Activated naive CD4-positive, alpha-beta T cell treated with anti-CD3 and anti-CD28 coated beads, Interleukin-2, amount 50 U/mL, for 16 hours (primary cell): ENCODE measurements around the gene CYP4F3.
"Not testable (repeated sequence)": the region's sequence is repeated elsewhere in the genome, so short reads cannot be mapped to it uniquely, and the experiment has no call there.

Experiments used
- DNase-seq: peaks from one replicate; pipeline ENCODE4 v3.0.0-alpha.2; 2020

CYP4F3 gene

DNA sequence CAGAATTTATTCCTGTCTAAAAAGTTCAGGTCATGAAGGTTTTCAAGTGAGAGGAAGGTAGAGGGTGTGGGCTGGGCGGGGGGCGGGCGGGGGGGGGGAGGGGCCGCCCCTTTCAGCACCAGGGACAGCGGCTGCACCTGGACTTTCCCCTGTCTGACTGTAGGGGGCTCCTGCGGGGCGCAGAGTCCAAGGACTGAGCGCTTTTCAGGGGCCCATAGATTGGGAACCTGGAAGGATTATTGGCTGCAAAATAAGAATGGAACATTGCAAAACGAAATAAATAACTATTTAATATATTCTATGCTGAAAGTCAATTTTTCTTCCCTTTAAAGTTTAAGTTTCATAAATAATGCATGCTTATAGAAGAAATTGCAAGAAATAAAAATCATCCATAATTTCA, 8.9 kb upstream of the CYP4F3 start:
- no peak for DNase-seq

DNA sequence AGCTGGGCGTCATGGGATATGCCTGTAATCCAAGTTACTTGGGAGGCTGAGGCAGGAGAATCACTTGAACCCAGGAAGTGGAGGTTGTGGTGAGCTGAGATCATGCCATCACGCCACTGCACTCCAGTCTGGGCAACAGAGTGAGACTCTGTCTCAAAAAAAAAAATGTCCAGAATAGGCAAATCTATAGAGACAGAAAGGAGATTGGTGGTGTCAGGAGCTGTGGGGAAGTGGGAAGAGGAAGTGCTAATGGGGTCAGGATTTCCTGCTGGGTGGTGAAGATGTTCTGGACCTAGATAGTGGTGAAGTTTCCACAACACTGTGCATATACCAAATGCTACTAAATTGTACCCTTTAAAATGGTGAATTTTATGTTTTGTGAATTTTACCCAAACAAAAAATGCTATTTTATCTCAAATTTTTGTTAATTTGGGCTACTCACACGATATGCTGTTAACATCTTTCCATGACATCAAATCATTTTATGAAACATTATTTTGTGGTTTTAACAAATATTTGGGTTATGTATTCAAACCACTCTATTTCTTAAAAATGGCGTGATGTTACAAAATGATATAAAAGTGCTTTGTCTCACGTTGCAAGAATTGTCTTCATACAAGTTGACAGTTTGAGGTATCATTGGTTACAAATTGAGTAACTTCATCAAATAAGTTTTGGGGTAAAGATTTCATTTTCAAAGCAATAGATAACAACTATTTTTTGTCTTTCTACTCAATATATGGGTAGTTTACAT, 7.4 kb upstream of the CYP4F3 start:
- no peak for DNase-seq

DNA sequence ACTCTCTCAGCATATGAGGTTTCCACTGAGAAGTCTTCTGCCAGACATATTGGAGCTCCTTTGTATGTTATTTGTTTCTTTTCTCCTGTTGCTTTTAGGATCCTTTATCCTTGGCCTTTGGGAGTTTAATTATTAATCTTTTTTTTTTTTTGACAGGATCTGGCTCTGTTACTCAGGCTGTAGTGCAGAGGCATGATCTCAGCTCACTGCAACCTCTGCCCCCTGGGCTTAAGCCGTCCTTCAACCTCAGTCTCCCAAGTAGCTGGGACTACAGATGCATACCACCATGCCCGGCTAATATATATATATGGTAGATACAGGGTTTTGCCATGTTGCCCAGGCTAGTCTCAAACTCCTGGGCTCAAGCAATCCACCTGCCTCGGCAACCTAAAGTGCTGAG, 6.6 kb upstream of the CYP4F3 start:
- DNase-seq, result no peak

DNA sequence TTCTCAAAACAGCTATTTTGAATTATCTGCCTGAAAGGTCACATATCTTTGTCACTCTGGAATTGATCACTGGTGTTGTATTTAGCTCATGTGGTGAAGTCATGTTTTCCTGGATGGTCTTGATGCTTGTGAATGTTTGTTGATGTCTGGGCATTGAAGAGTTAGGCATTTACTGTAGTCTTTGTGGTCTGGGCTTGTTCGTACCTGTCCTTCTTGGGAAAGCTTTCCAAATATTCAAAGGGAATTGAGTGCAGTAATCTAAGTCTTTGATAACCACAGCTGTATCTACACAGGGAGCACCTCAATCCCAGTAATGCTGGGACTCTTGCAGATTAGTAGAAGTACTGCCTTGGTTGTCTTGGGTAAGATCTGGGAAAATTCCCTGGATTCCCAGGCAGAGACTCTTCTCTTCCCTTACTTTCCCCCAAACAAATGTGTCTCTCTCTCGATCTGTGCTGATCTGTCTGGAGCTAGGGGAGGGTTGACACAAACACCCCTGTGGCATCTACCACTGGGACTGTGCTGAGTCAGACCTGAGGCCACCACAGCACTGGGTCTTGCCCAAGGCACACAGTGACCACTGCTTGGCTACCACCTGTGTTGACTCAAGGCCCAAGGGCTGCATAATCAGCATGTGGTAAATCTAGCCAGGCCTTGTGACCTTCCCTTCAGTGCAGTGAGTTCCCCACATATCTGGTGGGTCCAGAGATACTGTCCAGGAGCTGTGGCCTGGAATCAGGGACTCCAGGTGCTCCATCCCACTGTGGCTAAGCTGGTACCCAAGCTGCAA, 5.5 kb upstream of the CYP4F3 start:
- DNase-seq, result no peak

DNA sequence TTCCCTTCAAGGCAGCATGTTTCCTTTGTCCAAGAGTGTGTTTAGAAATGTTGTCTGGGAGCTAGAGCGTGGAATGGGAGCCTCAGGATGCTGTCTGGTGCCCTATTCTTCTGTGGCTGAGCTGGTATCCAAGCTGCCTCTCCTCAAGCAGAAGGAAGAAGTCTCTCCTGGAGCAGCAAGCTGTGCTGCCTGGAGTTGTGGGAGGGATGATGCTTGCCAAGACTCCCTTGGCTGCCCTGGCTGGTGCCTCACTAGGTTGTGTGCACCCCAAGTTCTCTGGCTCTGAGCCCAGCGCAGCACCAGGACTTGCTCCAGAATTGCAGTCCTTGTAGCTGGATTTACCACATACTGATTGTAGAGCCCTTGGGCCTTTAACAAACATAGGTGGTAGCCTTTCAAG, 4.7 kb upstream of the CYP4F3 start:
- DNase-seq, result no peak

DNA sequence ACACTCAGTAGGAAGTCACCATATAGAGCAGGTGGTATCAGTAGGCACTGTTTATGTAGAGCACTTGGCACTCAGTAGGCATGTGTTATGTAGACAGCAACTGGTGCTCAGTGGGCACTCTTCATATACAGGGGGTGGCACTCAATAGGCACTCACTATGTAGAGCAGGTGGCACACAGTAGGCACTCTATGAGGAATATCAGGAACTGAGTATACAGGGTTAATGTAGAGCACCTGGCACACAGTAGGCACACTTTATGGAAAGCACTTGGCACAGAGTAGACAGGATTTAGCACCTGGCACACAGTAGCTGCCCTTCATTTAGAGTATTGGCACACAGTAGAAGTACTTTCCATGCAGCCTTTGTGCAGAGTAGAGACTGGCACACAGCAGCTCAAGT, 1.1 kb upstream of the CYP4F3 start:
- DNase-seq, result no peak

DNA sequence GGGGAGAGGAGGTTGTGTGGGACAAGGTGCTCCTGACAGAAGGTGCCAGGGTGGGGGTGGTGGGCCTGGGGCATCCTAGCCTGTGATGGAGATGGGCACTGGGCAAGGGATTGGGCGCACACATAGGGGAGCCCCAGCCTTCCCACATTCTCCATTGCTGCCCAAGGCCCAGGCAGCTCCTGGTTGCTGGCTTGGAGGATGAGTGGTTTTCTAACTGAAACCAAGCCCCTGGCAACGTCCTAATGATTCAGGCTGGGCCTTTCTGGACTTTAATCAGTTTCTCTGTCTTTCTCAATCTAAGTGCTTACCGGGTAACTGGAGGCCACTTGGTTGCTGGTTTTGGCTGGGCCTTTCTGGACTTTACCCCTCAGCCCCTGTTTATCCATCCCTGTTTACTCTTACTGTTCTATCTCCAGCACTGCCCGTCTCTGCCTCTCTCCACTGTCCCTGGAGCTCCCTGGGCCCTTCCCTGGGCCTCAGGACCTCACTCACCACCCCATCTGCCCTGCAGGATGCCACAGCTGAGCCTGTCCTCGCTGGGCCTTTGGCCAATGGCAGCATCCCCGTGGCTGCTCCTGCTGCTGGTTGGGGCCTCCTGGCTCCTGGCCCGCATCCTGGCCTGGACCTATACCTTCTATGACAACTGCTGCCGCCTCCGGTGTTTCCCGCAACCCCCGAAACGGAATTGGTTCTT, 354 bp downstream of the CYP4F3 start:
- no peak for DNase-seq

DNA sequence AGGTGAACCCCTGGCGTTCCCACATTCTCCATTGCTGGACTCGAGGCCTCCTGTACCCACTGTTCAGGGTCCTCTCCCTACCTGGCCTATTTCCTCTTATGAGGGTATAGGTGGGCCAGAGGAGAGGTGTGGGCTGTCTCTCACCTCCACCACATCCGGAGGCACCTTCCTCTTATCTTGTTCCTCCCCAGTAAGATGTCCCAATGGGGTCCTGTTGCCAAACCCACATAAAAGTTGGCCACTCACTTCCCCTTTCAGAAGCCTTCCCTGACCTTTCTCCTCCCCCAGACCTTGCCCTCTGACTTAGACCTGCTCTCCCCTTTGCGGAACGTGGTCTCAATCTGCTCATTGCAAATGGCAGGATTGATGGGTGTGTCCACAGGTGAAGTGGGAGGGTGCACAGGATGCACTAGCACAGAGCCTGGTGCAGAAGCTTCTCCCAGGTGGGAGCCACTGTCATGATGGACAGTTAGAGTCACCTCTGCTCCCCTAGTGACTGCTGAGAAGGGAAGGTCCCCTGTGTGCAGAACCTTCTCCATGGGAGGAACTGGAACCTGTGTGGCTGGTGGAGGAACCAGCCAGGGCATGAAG, 1.3 kb downstream of the CYP4F3 start:
- DNase-seq, result no peak

DNA sequence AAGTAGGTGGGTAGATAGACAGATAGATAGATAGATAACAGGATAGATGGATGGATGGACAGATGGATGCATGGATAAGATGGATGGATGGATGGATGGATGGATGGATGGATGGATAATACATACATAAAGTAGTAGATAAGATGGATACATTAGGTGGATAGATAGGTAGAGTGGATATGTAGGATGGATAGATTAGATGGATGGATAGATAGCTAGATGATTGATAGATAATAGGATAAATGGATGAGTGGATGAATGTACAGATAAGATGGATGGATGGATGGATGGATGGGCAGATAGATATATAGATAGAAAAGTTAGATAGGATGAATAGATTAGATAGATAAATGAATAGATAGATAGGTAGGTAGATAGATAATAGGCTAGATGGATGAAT, 2.1 kb downstream of the CYP4F3 start:
- DNase-seq, result no peak

DNA sequence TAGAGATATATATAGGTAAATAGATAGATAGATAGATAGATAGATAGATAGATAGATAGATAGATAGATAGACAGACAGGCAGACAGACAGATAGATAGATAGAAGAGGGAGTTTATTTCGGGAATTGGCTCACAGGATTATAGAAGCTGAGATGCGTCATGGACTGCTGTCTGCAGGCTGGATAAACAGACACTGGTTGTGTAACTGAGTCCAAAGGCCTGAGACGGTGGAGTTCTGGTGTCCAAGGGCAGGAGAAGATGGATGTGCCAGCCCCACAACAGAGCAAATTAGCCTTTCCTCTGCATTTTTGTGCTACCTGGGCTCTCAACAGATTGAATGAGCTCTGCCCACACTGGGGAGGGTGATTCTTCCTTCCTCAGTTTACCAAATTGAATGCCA, 2.7 kb downstream of the CYP4F3 start:
- no peak for DNase-seq

DNA sequence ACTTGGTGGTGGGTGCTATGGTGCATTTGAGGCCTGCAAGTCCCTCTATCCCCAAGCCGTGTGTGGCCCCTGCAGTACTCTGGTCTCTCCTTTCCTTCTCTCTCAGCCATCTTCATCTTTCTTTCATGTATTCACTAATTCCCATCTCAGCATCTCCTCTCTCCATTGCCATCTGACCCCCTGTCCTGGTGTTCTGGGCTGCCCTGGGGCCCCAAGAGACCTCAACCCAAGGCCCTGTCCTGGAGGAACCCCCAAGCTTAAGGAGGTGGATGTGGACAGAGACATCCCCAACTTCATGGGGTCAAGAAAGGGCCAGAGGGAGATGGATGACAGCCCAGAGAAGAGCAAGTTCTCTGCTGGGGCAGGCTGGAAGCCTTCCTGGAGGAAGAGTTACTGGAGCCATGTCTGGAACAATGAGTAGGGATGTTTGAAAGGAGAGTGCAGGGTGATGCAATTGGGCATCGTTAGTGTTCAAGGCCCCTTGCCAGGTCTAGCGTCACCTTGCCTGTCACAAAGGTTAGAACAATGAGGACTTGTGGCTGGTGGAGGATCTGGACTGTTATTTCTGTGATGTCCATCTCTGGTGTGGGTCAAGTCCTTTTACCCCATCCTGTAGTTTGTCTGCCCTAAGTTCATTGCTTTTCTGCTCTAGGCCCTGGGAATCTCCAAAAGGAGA, 3.5 kb downstream of the CYP4F3 start:
- no peak for DNase-seq

DNA sequence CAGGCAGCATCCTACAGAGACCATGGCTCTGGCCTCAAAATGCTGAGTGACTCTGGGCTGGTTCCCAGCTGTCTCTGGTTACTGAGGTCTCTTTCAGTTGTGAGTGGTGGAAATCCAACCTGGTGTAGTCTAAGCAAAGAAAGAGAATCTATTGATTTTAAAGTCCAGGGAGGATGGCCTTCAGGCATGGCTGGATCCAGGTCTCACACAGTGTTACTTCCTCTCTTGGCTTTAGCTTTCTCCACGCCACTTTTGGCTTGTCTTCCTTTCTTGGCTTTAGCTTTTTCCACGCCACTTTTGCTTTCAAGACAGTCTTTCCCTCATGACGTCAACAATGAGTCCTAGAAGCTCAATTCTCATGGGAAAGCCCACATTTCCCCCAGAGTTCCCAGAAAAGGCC, 4.1 kb downstream of the CYP4F3 start:
- no peak for DNase-seq

DNA sequence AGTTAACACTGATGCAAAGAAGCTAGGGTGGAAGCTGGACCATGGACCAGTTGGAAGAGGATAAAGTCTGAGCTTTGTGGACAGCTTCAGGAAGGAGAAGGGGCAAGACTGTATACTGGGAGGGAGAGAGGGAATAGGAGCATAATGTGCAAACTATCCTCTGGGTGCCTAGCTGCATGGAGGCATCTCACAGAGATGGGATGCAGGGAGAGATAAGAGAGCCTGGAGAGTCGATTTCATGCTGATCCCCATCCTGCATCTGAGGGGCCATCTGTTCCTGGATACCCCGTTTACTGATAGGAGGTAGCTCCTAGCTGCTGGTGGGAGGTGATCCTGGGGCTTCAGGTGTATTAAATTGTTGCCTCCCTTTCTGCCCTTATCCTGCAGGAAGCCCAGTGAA, 8.8 kb downstream of the CYP4F3 start:
- DNase-seq, result no peak

DNA sequence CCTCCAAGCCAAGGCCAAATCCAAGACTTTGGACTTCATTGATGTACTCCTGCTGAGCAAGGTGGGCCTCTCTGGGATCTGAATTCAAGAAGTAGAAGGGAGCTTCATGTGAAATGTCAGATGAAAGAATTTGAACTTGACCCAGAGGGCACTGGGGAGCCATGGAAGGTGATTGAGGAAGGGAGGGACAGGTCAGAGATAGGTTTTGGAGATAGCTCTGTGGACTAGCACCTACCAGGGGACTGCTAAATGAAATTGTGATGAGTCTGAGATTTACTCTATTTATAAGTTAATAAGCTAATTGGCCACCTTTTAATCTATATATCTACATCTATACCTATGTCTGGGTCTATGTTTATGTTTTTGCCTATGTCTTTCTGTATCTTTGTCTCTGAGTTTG, 9.4 kb downstream of the CYP4F3 start:
- not testable (repeated sequence) for DNase-seq

DNA sequence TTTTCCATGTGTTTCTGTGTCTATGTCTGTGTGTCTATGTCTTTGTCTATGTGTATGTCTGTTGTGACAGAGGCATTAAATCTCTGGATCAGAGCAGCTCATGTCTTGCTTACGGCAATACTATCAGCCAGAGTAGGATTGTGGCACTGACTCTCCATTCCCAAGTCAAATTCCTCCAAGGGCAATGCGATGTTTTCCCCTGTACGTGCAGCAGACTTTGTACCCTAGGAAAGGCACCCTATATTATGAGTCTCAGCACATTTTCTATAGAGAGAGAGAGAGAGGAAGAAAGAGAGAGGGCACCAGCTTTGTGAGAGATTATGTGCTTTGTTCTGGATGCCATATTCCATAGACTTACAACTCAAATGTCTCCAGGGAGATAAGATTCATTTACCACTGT, 11.1 kb downstream of the CYP4F3 start:
- no peak for DNase-seq

DNA sequence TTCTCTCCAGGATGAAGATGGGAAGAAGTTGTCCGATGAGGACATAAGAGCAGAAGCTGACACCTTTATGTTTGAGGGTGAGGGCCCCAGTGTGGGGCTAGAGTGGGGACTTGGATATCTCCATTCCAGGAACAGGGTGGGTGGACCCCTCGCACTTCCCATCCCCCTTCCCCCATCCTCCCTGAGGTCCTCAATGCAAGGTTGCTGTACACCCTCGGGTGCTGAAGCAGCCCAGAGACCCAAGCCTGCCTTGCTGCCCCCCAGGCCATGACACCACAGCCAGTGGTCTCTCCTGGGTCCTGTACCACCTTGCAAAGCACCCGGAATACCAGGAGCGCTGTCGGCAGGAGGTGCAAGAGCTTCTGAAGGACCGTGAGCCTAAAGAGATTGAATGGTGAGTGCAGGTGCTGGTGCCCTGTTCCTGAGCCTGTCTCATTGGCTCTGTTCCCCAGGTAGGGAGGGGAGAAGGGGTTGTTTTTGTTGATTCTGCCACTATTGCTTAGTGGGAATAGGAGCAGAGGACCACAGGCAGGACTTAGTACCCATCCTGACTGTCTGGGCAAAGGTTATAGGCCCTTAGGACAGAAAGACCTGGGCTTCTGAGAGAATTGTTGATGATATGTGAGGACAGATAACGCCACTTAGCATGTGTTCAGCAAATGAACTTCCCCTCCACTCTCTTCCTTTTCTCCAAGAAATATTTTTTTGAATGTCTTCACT, 12.0 kb downstream of the CYP4F3 start:
- DNase-seq, result no peak

DNA sequence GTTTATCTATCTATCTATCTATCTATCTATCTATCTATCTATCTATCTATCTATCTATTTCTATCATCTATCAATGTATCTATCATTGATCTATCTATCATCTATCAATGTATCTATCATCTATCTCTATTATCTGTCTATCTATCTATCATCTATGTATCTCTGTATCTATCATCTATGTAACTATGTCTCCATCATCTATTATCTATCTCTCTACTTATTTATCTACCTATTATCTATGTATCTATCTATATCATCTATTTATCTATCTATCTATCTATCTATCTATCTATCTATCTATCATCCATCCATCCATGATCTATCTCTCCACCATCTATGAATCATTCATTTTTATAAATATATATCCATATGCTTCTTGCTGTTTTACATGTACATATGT, 15.8 kb downstream of the CYP4F3 start:
- DNase-seq, result no peak

DNA sequence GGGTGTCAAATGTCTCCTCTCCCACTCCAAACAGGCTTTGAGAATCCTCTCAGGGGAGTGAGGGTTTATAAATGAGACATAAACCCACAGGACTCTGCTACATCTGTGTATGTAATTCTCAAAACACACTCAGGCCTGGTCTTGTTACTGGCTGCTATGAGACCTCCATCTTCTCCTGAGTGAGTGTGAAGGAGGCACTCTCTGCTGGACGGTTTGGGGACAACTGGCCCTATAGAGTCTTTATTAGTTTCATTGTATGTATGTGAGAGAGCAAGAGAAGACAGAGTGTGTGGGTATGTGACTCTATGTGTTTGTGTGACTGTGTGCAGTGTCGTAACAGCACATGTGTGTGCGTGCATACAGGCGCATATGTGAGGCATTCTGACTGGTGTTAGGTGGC, 22.6 kb downstream of the CYP4F3 start:
- no peak for DNase-seq

DNA sequence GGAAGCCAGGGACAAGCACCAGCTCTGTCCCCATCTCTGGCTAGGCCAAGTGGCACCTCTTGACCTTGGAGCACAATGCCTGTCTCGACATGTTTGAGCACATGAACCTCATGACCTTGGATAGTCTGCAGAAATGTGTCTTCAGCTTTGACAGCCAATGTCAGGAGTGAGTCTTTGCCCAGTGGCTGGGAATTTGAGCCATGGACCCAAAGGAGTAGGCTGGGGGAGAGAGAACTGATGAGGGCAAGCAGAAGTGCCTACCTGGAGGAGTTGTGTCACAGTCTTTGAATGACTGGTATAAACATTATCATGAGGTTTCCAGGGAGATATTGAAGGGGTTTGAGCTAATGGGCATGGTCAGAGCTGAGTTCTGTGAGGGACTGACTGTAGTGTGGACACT, 25.5 kb downstream of the CYP4F3 start:
- no peak for DNase-seq

DNA sequence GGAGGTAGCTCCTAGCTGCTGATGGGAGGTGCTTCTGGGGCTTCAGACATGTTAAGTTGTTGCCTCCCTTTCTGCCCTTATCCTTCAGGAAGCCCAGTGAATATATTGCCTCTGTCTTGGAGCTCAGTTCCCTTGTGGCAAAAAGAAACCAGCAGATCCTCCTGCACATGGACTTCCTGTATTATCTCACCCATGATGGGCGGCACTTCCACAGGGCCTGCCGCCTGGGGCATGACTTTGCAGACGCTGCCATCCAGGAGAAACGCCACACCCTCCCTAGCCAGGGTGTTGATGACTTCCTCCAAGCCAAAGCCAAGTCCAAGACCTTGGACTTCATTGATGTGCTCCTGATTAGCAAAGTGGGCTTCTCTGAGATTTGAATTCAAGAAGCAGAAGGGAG, 26.2 kb downstream of the CYP4F3 start:
- DNase-seq, result no peak

DNA sequence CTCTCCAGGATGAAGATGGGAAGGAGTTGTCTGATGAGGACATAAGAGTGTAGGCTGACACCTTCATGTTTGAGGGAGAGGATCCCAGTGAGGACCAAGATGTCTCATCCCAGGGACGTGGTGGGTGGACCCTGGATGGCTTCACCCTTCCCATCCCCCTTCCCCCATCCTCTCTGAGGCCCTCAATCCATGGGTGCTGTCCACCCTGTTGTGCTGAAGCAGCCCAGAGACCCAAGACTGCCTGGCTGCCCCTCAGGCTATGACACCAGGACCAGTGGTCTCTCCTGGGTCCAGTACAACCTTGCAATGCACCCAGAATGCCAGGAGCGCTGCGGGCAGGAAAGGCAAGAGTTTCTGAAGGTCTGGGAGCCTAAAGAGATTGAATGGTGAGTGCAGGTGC, 28.7 kb downstream of the CYP4F3 start:
- DNase-seq, result no peak

DNA sequence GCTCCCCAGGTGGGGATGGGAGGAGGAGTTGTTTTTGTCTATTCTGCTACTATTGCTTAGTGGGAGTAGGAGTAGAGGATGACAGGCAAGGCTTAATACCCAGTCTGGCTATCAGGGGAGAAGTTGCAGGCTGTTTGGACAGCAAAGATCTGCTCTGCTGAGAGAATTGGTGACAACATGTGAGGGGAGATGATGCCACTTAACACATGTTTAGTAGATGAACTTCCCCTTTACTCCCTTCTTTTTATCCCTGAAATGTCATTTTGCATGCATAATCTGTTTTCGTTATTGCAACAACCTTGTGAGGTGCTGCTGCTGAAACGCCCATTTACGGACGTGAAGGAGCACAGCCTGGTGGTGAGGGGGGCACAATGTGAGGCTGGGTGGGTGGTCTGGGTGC, 29.2 kb downstream of the CYP4F3 start:
- no peak for DNase-seq
